CD14-positive monocyte (primary cell): ENCODE results near the gene OAS1. TPM values are rescaled to one million over a fixed set of nuclear protein-coding genes. Genes with fewer than 3 reads are reported as not detected.

Experiments
- DNase-seq, 3 donors: peaks; one replicate each; pipeline ENCODE4 v3.0.0-alpha.2; 2011 to 2022
- H2AFZ ChIP-seq: 2 replicates; pipeline ENCODE4 v1.6.0; 2012; ENCODE audit warnings: mild to moderate bottlenecking, low read depth, low read length, inconsistent platforms; ENCODE audit not compliant: insufficient read depth, poor library complexity, severe bottlenecking
- H3K27ac ChIP-seq, 2 donors: 1 replicate in 1 of 2; 2 replicates in 1 of 2; pipeline ENCODE4 v1.5.1; 2012 to 2013; ENCODE audit warnings: low read length in 2 of 2, control low read depth in 1 of 2, inconsistent platforms in 1 of 2, low read depth in 1 of 2, mild to moderate bottlenecking in 1 of 2
- H3K27me3 ChIP-seq, 2 donors: one replicate each; pipeline versions ENCODE4 v1.6.0 to v1.6.1; 2011 to 2013; ENCODE audit warnings: low read length in 2 of 2; ENCODE audit not compliant: control insufficient read depth in 2 of 2, insufficient read depth in 2 of 2
- H3K36me3 ChIP-seq, 2 donors: replicated peaks in 1 of 2; 1 replicate in 1 of 2; 2 replicates in 1 of 2; pipeline versions ENCODE4 v1.5.1 to v1.6.1; 2012 to 2013; ENCODE audit warnings: low read length in 2 of 2, control low read depth in 1 of 2, inconsistent platforms in 1 of 2, mild to moderate bottlenecking in 1 of 2; ENCODE audit not compliant: insufficient read depth in 2 of 2, control insufficient read depth in 1 of 2
- H3K4me1 ChIP-seq, 2 donors: 1 replicate in 1 of 2; 2 replicates in 1 of 2; pipeline versions ENCODE4 v1.5.1 to v1.6.1; 2012 to 2013; ENCODE audit warnings: low read length in 2 of 2, control low read depth in 1 of 2, inconsistent platforms in 1 of 2, mild to moderate bottlenecking in 1 of 2, moderate library complexity in 1 of 2; ENCODE audit not compliant: insufficient read depth in 2 of 2, control insufficient read depth in 1 of 2
- H3K4me2 ChIP-seq: replicated peaks from 2 replicates; pipeline ENCODE3; 2012; ENCODE audit warnings: low read length, moderate library complexity, mild to moderate bottlenecking; ENCODE audit not compliant: poor library complexity, severe bottlenecking; ENCODE audit errors: extremely low read depth
- H3K4me3 ChIP-seq, 3 experiments: fragments of 200-600 bp in 1 of 3; sonication (generic) in 1 of 3; replicated peaks in 1 of 3; 1 replicate in 2 of 3; 2 replicates in 1 of 3; pipeline ENCODE4 v1.5.1; 2011 to 2013; ENCODE audit warnings: low read length in 3 of 3, mild to moderate bottlenecking in 3 of 3, control low read depth in 2 of 3, low read depth in 2 of 3, inconsistent platforms in 1 of 3, moderate library complexity in 1 of 3
- H3K79me2 ChIP-seq: 2 replicates; pipeline ENCODE4 v1.6.0; 2012; ENCODE audit warnings: mild to moderate bottlenecking, control low read depth, inconsistent platforms, low read length, moderate library complexity; ENCODE audit not compliant: insufficient read depth
- H3K9ac ChIP-seq: 2 replicates; pipeline ENCODE4 v1.6.0; 2017; ENCODE audit warnings: low read length, mild to moderate bottlenecking; ENCODE audit not compliant: insufficient read depth, poor library complexity, severe bottlenecking
- H3K9me3 ChIP-seq, 2 donors: replicated peaks in 1 of 2; 1 replicate in 1 of 2; 2 replicates in 1 of 2; pipeline versions ENCODE4 v1.5.1 to v1.6.1; 2012 to 2013; ENCODE audit warnings: low read length in 2 of 2, control low read depth in 1 of 2; ENCODE audit not compliant: control insufficient read depth in 1 of 2, insufficient read depth in 1 of 2
- H4K20me1 ChIP-seq: 2 replicates; pipeline ENCODE4 v1.6.0; 2012; ENCODE audit warnings: mild to moderate bottlenecking, low read length, control low read depth, moderate library complexity; ENCODE audit not compliant: insufficient read depth
- H3K27ac Mint-ChIP-seq, 7 donors: one replicate each; pipeline ENCODE4 v1.8.0; 2020; ENCODE audit warnings: mild to moderate bottlenecking in 7 of 7, mixed read lengths in 7 of 7, moderate library complexity in 6 of 7, inconsistent platforms in 2 of 7
- H3K27me3 Mint-ChIP-seq, 3 donors: one replicate each; pipeline ENCODE4 v1.8.0; 2021 to 2022; ENCODE audit warnings: low read depth in 3 of 3, mild to moderate bottlenecking in 3 of 3, mixed read lengths in 3 of 3, moderate library complexity in 3 of 3, inconsistent platforms in 1 of 3
- H3K36me3 Mint-ChIP-seq, 2 donors: one replicate each; pipeline ENCODE4 v1.8.0; 2020; ENCODE audit warnings: mixed read lengths in 2 of 2, inconsistent platforms in 1 of 2, mild to moderate bottlenecking in 1 of 2
- H3K4me1 Mint-ChIP-seq: one replicate; pipeline ENCODE4 v1.8.0; 2020; ENCODE audit warnings: mild to moderate bottlenecking, mixed read lengths
- H3K4me3 Mint-ChIP-seq, 2 donors: one replicate each; pipeline ENCODE4 v1.8.0; 2020; ENCODE audit warnings: mild to moderate bottlenecking in 2 of 2, mixed read lengths in 2 of 2, moderate library complexity in 1 of 2
- H3K9me3 Mint-ChIP-seq, 7 donors: one replicate each; pipeline ENCODE4 v1.8.0; 2020 to 2022; ENCODE audit warnings: mixed read lengths in 7 of 7, mild to moderate bottlenecking in 6 of 7, moderate library complexity in 6 of 7, inconsistent platforms in 2 of 7
- WGBS: methylation state at CpG from one replicate; pipeline ENCODE4 v1.1.5; 2013; ENCODE audit warnings: missing lambda C conversion rate; ENCODE audit not compliant: insufficient coverage; 5-methylcytosine and 5-hydroxymethylcytosine counted together
- intact Hi-C, 2 donors: fragments of 100-400 bp; cut with micrococcal nuclease; formaldehyde crosslinking; loops; one replicate each; pipeline versions ENCODE4 v1.15.0 to v1.15.1; 2023
- polyA plus RNA-seq, 3 donors: library from polyadenylated mRNA; depleted of rRNA in 1 of 3; unstranded in 2 of 3; stranded (reverse) in 1 of 3; fragments of 300-500 nt in 2 of 3; fragments of >200 nt in 1 of 3; fragmentation: Illumina TruSeq in 2 of 3; gene quantifications; 1 replicate in 2 of 3; 2 replicates in 1 of 3; pipeline ENCODE4 v1.2.3, GENCODE V29; 2012 to 2021
- TF ChIP-seq, protein P1 (sequence below): fragments of 200-600 bp; IDR thresholded peaks from one replicate; pipeline ENCODE4 v1.8.0; 2022; ENCODE audit warnings: antibody characterized with exemption, mild to moderate bottlenecking

Gene OAS1
- polyA plus RNA-seq, 3 donors, result 111 to 237 (median 237) TPM

DNA sequence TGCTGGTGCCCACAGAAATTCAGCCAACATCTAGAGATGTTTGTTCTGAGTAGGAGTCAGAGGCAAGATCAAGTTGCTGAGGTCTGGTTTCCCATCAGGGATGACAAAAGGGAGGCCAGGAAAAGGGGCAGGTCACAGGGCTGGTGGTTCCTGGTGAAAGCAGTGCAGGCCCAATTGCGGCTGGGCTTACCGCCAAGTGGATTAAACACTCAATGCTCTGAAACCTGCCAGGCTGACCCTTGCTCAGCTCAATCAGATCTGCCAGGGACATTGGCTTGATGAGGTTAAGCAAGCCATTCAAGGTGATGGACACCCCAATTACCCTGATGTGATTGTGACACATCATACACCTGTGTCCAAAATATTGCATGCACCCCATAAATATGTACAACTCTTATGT is 5.5 kb upstream of the OAS1 start:
- DNase-seq, result no peak
- Mint-ChIP-seq H3K4me1 (peaks cover 25% of the 10 kb centered on the region), H3K36me3 (no peaks in the 10 kb centered on the region), H3K27ac (no peak overlapping the region), H3K27me3 (peaks cover 2 to 15% (median 8%) of the 10 kb centered on the region in 3 donors), H3K9me3 (no peaks in the 10 kb centered on the region), H3K4me3 (no peak overlapping the region)
- intact Hi-C loops, result loop anchor here (10.0 kb wide), 2 partner anchors 134 to 284 kb away; partner anchors contain the start of genes DDX54 (in 1 of the 2) and RITA1 (in 1 of the 2)
- Histone ChIP-seq H2AFZ (no peak overlapping the region), H3K4me1 (peaks cover 18 to 19% of the 10 kb centered on the region in 2 donors), H3K9me3 (no peaks in the 10 kb centered on the region), H3K27ac (no peak overlapping the region), H3K27me3 (no peaks in the 10 kb centered on the region), H3K36me3 (no peaks in the 10 kb centered on the region), H3K79me2 (no peaks in the 10 kb centered on the region), H3K4me2 (no peak overlapping the region), H3K4me3 (no peak overlapping the region), H3K9ac (no peak overlapping the region), H4K20me1 (no peaks in the 10 kb centered on the region)
- TF ChIP-seq, protein P1, sequence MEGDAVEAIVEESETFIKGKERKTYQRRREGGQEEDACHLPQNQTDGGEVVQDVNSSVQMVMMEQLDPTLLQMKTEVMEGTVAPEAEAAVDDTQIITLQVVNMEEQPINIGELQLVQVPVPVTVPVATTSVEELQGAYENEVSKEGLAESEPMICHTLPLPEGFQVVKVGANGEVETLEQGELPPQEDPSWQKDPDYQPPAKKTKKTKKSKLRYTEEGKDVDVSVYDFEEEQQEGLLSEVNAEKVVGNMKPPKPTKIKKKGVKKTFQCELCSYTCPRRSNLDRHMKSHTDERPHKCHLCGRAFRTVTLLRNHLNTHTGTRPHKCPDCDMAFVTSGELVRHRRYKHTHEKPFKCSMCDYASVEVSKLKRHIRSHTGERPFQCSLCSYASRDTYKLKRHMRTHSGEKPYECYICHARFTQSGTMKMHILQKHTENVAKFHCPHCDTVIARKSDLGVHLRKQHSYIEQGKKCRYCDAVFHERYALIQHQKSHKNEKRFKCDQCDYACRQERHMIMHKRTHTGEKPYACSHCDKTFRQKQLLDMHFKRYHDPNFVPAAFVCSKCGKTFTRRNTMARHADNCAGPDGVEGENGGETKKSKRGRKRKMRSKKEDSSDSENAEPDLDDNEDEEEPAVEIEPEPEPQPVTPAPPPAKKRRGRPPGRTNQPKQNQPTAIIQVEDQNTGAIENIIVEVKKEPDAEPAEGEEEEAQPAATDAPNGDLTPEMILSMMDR, result no peak
- WGBS, result 93% methylated on average over 2 of the region's 2 CpGs

DNA sequence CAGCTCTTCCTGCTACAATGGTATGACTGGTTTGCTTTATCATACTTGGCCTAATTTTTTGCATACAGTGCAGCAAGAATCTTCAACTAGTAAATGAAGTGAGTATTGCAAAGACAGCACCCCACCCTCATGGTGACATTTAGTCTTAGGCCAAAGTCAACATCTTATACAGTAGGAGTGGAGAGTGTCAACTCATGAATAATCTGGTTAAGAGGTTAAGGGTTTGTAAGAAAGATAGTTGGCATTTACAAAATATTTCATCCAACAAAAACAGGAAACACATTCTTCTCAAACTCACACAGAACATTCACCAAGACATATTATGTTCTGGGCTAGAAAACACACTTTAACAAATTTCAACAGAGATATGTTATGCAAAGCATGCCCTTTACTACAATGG is 2.2 kb upstream of the OAS1 start:
- Mint-ChIP-seq H3K27ac (peak overlapping the region in 1 of 7 donors; percentile 10), H3K4me1 (peaks cover 58% of the 10 kb centered on the region), H3K36me3 (peaks cover 13 to 14% of the 10 kb centered on the region in 2 donors), H3K9me3 (no peaks in the 10 kb centered on the region), H3K4me3 (no peak overlapping the region), H3K27me3 (peaks cover 0 to 5% (median 0%) of the 10 kb centered on the region in 3 donors)
- Histone ChIP-seq H4K20me1 (peaks cover 22% of the 10 kb centered on the region), H3K4me2 (no peak overlapping the region), H3K9me3 (no peaks in the 10 kb centered on the region), H3K36me3 (peaks cover 11 to 12% of the 10 kb centered on the region in 2 donors), H3K79me2 (peaks cover 25% of the 10 kb centered on the region), H3K27ac (peak overlapping the region in 1 of 2 donors; percentile 23), H3K4me1 (peaks cover 50 to 52% of the 10 kb centered on the region in 2 donors), H3K4me3 (no peak overlapping the region), H2AFZ (no peak overlapping the region), H3K27me3 (no peaks in the 10 kb centered on the region), H3K9ac (no peak overlapping the region)
- TF ChIP-seq, protein P1, result no peak
- no peak for DNase-seq
- intact Hi-C loops, result loop anchor here (10.0 kb wide), 2 partner anchors 130 to 280 kb away; partner anchors contain the start of genes DDX54 (in 1 of the 2) and RITA1 (in 1 of the 2)
